ENCODE results near the gene NLRP4.

- no peak for TF ChIP-seq ZFP3 (CRISPR knock-in tag; IDR thresholded peaks at IDR 0.05)
- TF ChIP-seq, protein P1, sequence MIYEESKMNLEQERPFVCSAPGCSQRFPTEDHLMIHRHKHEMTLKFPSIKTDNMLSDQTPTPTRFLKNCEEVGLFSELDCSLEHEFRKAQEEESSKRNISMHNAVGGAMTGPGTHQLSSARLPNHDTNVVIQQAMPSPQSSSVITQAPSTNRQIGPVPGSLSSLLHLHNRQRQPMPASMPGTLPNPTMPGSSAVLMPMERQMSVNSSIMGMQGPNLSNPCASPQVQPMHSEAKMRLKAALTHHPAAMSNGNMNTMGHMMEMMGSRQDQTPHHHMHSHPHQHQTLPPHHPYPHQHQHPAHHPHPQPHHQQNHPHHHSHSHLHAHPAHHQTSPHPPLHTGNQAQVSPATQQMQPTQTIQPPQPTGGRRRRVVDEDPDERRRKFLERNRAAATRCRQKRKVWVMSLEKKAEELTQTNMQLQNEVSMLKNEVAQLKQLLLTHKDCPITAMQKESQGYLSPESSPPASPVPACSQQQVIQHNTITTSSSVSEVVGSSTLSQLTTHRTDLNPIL (CRISPR knock-in tag; IDR thresholded peaks at IDR 0.05; ENCODE audit: low read depth) = no peak
- no peak for TF ChIP-seq ZFP30 (CRISPR knock-in tag; IDR thresholded peaks at IDR 0.05)
- no peak for TF ChIP-seq TCF4 (CRISPR knock-in tag; IDR thresholded peaks at IDR 0.05; ENCODE audit: borderline replicate concordance)
- TF ChIP-seq CSDC2 (CRISPR knock-in tag; IDR thresholded peaks at IDR 0.05) = no peak
These were observed 77.4 kb downstream of the NLRP4 start for GRCh38 chr19:55913643-55914268.

All from SK-N-SH treated with all-trans-retinoic acid at 6 μM for 48 hours (cell line).